Fibroblast of lung (primary cell): ENCODE data around the gene SCN1B. TPM values are rescaled to one million over a fixed set of nuclear protein-coding genes. Genes with fewer than 3 reads are reported as not detected.

ENCODE experiments used
- DNase-seq, 2 donors: peaks; one replicate each; pipeline versions ENCODE4 v3.0.0 to v3.0.0-alpha.2; 2010; ENCODE audit warnings: low read depth in 2 of 2
- H2AFZ ChIP-seq: 2 replicates; pipeline ENCODE4 v1.5.1; 2012; ENCODE audit warnings: low read length, control low read depth, inconsistent platforms
- H3K27ac ChIP-seq: 2 replicates; pipeline ENCODE4 v1.5.1; 2011; ENCODE audit warnings: low read length, control low read depth; ENCODE audit not compliant: insufficient read depth
- H3K27me3 ChIP-seq: 2 replicates; pipeline ENCODE4 v1.5.1; 2011; ENCODE audit warnings: mild to moderate bottlenecking, low read length; ENCODE audit not compliant: control insufficient read depth, insufficient read depth
- H3K36me3 ChIP-seq: 2 replicates; pipeline ENCODE4 v1.5.1; 2011; ENCODE audit warnings: low read length; ENCODE audit not compliant: control insufficient read depth, insufficient read depth
- H3K4me1 ChIP-seq: 2 replicates; pipeline ENCODE4 v1.5.1; 2011; ENCODE audit warnings: low read length; ENCODE audit not compliant: control insufficient read depth, insufficient read depth; ENCODE audit errors: extremely low read depth
- H3K4me2 ChIP-seq: 2 replicates; pipeline ENCODE4 v1.5.1; 2011; ENCODE audit warnings: low read length, control low read depth; ENCODE audit not compliant: insufficient read depth; ENCODE audit errors: extremely low read depth
- H3K4me3 ChIP-seq, 4 experiments: fragments of 200-600 bp in 1 of 4; sonication (generic) in 1 of 4; replicated peaks in 1 of 4; 2 replicates each; pipeline ENCODE4 v1.5.1; 2011 to 2016; ENCODE audit warnings: low read length in 4 of 4, low read depth in 3 of 4, mild to moderate bottlenecking in 3 of 4, control low read depth in 2 of 4, inconsistent platforms in 1 of 4, mixed read lengths in 1 of 4; ENCODE audit not compliant: insufficient read depth in 1 of 4; ENCODE audit errors: control extremely low read depth in 1 of 4
- H3K79me2 ChIP-seq: 2 replicates; pipeline ENCODE4 v1.5.1; 2012; ENCODE audit warnings: mild to moderate bottlenecking, low read length, inconsistent platforms; ENCODE audit not compliant: control insufficient read depth, insufficient read depth
- H3K9ac ChIP-seq: 2 replicates; pipeline ENCODE4 v1.5.1; 2011; ENCODE audit warnings: mild to moderate bottlenecking, low read length, control low read depth; ENCODE audit not compliant: insufficient read depth
- H3K9me3 ChIP-seq: 2 replicates; pipeline ENCODE4 v1.5.1; 2012; ENCODE audit warnings: low read depth, low read length; ENCODE audit not compliant: control insufficient read depth, insufficient read depth
- H4K20me1 ChIP-seq: 2 replicates; pipeline ENCODE4 v1.5.1; 2011; ENCODE audit warnings: low read length; ENCODE audit not compliant: control insufficient read depth, insufficient read depth; ENCODE audit errors: extremely low read depth
- CTCF ChIP-seq, 2 donors: IDR thresholded peaks in 1 of 2; conservative IDR thresholded peaks in 1 of 2; 1 replicate in 1 of 2; 2 replicates in 1 of 2; pipeline ENCODE4 v1.5.1; 2011 to 2012; ENCODE audit warnings: low read length in 2 of 2, control low read depth in 1 of 2, inconsistent platforms in 1 of 2, low read depth in 1 of 2, mild to moderate bottlenecking in 1 of 2
- EZH2 ChIP-seq: IDR thresholded peaks from 2 replicates; pipeline ENCODE4 v1.5.1; 2012; ENCODE audit warnings: low read length, control low read depth, mild to moderate bottlenecking; ENCODE audit errors: missing control alignments
- polyA plus RNA-seq, 2 donors: library from polyadenylated mRNA; depleted of rRNA in 1 of 2; stranded (reverse) in 1 of 2; unstranded in 1 of 2; fragments of >200 nt; gene quantifications; 2 replicates each; pipeline ENCODE4 v1.2.1, GENCODE V29; 2011 to 2012; ENCODE audit warnings: missing spikeins in 1 of 2
- total RNA-seq: library from RNA; depleted of rRNA; stranded (reverse); fragments of >200 nt; gene quantifications from 2 replicates; pipeline ENCODE4 v1.2.1, GENCODE V29; 2014

The SCN1B gene
- total and polyA plus RNA-seq, 2 donors (not counting 1 experiment from before 2014, with no cell fraction given): 11.0 to 14.5 TPM

GRCh38 chr19:34999498-35000337, 30.6 kb upstream of the SCN1B start, which contains the start of gene GRAMD1A:
Gene GRAMD1A, plus strand, starts transcription at chr19:35000323. Its CDS starts 156 bp downstream, at chr19:35000479.
- Histone ChIP-seq H3K4me2 (peak within 1 kb of the TSS; percentile 86), H3K9me3 (no peaks in the 10 kb centered on the region), H3K27me3 (no peaks in the 10 kb centered on the region), H3K4me1 (peaks cover 5% of the 10 kb centered on the region), H3K4me3 (peak within 1 kb of the TSS; percentile 70 to 83 (median 78)), H3K79me2 (peaks cover 35% of the 10 kb centered on the region), H3K9ac (peak within 1 kb of the TSS; percentile 81), H2AFZ (peak within 1 kb of the TSS; percentile 39), H3K36me3 (no peaks in the 10 kb centered on the region), H3K27ac (peak within 1 kb of the TSS; percentile 98), H4K20me1 (no peaks in the 10 kb centered on the region)
- peak; percentile 84 to 87 for DNase-seq
- TF ChIP-seq EZH2 (no peak), CTCF (conservative IDR thresholded peaks at IDR 0.05 in 1 of 2, IDR thresholded peaks at IDR 0.05 in 1 of 2; ENCODE audit: low read depth in 1 of 2, low read length in 2 of 2) (no peak)

- no peaks in the 10 kb centered on the region for H3K36me3 ChIP-seq
- no peak for DNase-seq
- no peak overlapping the region for H3K4me2 ChIP-seq
- H3K27me3 ChIP-seq: no peaks in the 10 kb centered on the region
- peak overlapping the region in 3 of 4 experiments; percentile 34 to 77 (median 70) for H3K4me3 ChIP-seq
- H3K27ac ChIP-seq: peak overlapping the region; percentile 64
- peaks cover 38% of the 10 kb centered on the region for H3K79me2 ChIP-seq
- peaks cover 5% of the 10 kb centered on the region for H3K4me1 ChIP-seq
- H4K20me1 ChIP-seq: no peaks in the 10 kb centered on the region
- no peak for TF ChIP-seq CTCF (conservative IDR thresholded peaks at IDR 0.05 in 1 of 2, IDR thresholded peaks at IDR 0.05 in 1 of 2; ENCODE audit: low read depth in 1 of 2, low read length in 2 of 2)
- TF ChIP-seq EZH2: no peak
- H3K9ac ChIP-seq: peak overlapping the region; percentile 81
- H2AFZ ChIP-seq: no peak overlapping the region
- H3K9me3 ChIP-seq: no peaks in the 10 kb centered on the region
These were observed 30.0 kb upstream of the SCN1B start for GRCh38 chr19:35000338-35000646.

GRCh38 chr19:35000647-35001501, 29.4 kb upstream of the SCN1B start:
- peaks cover 42% of the 10 kb centered on the region for H3K79me2 ChIP-seq
- H3K27me3 ChIP-seq: no peaks in the 10 kb centered on the region
- H4K20me1 ChIP-seq: no peaks in the 10 kb centered on the region
- peak overlapping the region; percentile 64 for H3K27ac ChIP-seq
- no peaks in the 10 kb centered on the region for H3K9me3 ChIP-seq
- no peak overlapping the region for H2AFZ ChIP-seq
- H3K36me3 ChIP-seq: peaks cover 1% of the 10 kb centered on the region
- H3K9ac ChIP-seq: peak overlapping the region; percentile 70
- H3K4me2 ChIP-seq: peak overlapping the region; percentile 86
- TF ChIP-seq CTCF (conservative IDR thresholded peaks at IDR 0.05 in 1 of 2, IDR thresholded peaks at IDR 0.05 in 1 of 2; ENCODE audit: low read depth in 1 of 2, low read length in 2 of 2) (no peak), EZH2 (no peak)
- peak; percentile 45 to 61 for DNase-seq
- H3K4me1 ChIP-seq: peaks cover 5% of the 10 kb centered on the region
- peak overlapping the region; percentile 70 to 83 (median 78) for H3K4me3 ChIP-seq
